NCI-H524 (cell line): ENCODE data around the gene MYO18B.
"Not testable (repeated sequence)": the region's sequence is repeated elsewhere in the genome, so short reads cannot be mapped to it uniquely, and the experiment has no call there.

Source experiments
- DNase-seq, 2 experiments: peaks; one replicate each; lab custom pipeline; 2025; lab: John Stamatoyannopoulos, UW

Gene MYO18B

GRCh38 chr22:25942115-25942855 lies 200.3 kb downstream of the MYO18B start:
- peak; percentile 92 to 97 for DNase-seq

GRCh38 chr22:25942856-25943411 lies 200.9 kb downstream of the MYO18B start:
- DNase-seq: peak; percentile 92 to 94

GRCh38 chr22:25950111-25950510 lies 208.1 kb downstream of the MYO18B start:
- no peak for DNase-seq

- DNase-seq: no peak
Observed at GRCh38 chr22:25953276-25953675, 211.3 kb downstream of the MYO18B start.

- DNase-seq: no peak
Observed at GRCh38 chr22:25953919-25954318, 211.9 kb downstream of the MYO18B start.

GRCh38 chr22:25955323-25955722 lies 213.3 kb downstream of the MYO18B start:
- DNase-seq: no peak

- DNase-seq: no peak
Observed at GRCh38 chr22:25956801-25957200, 214.8 kb downstream of the MYO18B start.

GRCh38 chr22:25959818-25960774 lies 218.1 kb downstream of the MYO18B start:
- DNase-seq: no peak

GRCh38 chr22:25961699-25962098 lies 219.7 kb downstream of the MYO18B start:
- DNase-seq: no peak

GRCh38 chr22:25962711-25963110 lies 220.7 kb downstream of the MYO18B start:
- no peak for DNase-seq

- DNase-seq: no peak
Observed at GRCh38 chr22:25964961-25965730, 223.2 kb downstream of the MYO18B start.

GRCh38 chr22:25966448-25966913 lies 224.5 kb downstream of the MYO18B start:
- DNase-seq: peak; percentile 29 to 58

- no peak for DNase-seq
Observed at GRCh38 chr22:25969286-25969685, 227.3 kb downstream of the MYO18B start.

- DNase-seq: no peak
Observed at GRCh38 chr22:25969901-25970300, 227.9 kb downstream of the MYO18B start.

- peak in 1 of 2 experiments; percentile 8 for DNase-seq
Observed at GRCh38 chr22:25970374-25970911, 228.5 kb downstream of the MYO18B start.

GRCh38 chr22:25970999-25971811 lies 229.2 kb downstream of the MYO18B start:
- no peak for DNase-seq

GRCh38 chr22:25972397-25972796 lies 230.4 kb downstream of the MYO18B start:
- DNase-seq: no peak

GRCh38 chr22:25976356-25976755 lies 234.4 kb downstream of the MYO18B start:
- DNase-seq: no peak

GRCh38 chr22:25979968-25980367 lies 238.0 kb downstream of the MYO18B start:
- DNase-seq: no peak

GRCh38 chr22:25984911-25985310 lies 242.9 kb downstream of the MYO18B start:
- DNase-seq: not testable (repeated sequence)

- DNase-seq: no peak
Observed at GRCh38 chr22:25987948-25988347, 246.0 kb downstream of the MYO18B start.
